Ovary (tissue), 9 donors: ENCODE results near the gene ADAMTS2. TPM values are rescaled to one million over a fixed set of nuclear protein-coding genes. Genes with fewer than 3 reads are reported as not detected.

Experiments used
- DNase-seq, 5 donors: peaks; one replicate each; pipeline ENCODE4 v3.0.0-alpha.2; 2019 to 2020
- H3K27ac ChIP-seq, 2 donors: fragments of 200-600 bp; one replicate each; pipeline versions ENCODE4 v1.5.1 to v1.8.0; 2019 to 2022
- H3K27me3 ChIP-seq: fragments of 200-600 bp; one replicate; pipeline ENCODE4 v1.8.0; 2022
- H3K36me3 ChIP-seq: fragments of 200-600 bp; sonication (generic); one replicate; pipeline ENCODE4 v1.5.1; 2019
- H3K4me1 ChIP-seq: one replicate; pipeline ENCODE4 v1.8.1; 2013; ENCODE audit warnings: mild to moderate bottlenecking, moderate library complexity; ENCODE audit not compliant: insufficient read depth
- H3K4me3 ChIP-seq: fragments of 200-600 bp; sonication (generic); one replicate; pipeline ENCODE4 v1.5.1; 2017
- H3K9me3 ChIP-seq, 2 donors: fragments of 200-600 bp in 1 of 2; sonication (generic) in 1 of 2; one replicate each; pipeline versions ENCODE4 v1.5.1 to v1.8.1; 2013 to 2019; ENCODE audit warnings: mild to moderate bottlenecking in 1 of 2, moderate library complexity in 1 of 2
- CTCF ChIP-seq, 3 donors: fragments of 450-650 bp in 2 of 3; fragments of 200-600 bp in 1 of 3; IDR thresholded peaks; one replicate each; pipeline versions ENCODE4 v1.5.1 to v1.8.0; 2016 to 2022; ENCODE audit warnings: antibody characterized with exemption in 3 of 3, mild to moderate bottlenecking in 1 of 3
- EP300 ChIP-seq: sonication (generic); formaldehyde crosslinking; IDR thresholded peaks from one replicate; pipeline ENCODE4 v1.6.1; 2017; ENCODE audit warnings: antibody characterized with exemption
- POLR2A ChIP-seq: fragments of 450-650 bp; IDR thresholded peaks from one replicate; pipeline ENCODE4 v1.6.1; 2017; ENCODE audit warnings: antibody characterized with exemption, mild to moderate bottlenecking, moderate library complexity
- WGBS, 3 donors: extraction: QIAGEN DNeasy Blood & Tissue Kit in 1 of 3; methylation state at CpG; one replicate each; pipeline versions ENCODE4 v1.1.5 to v1.1.7; 2013 to 2017; 5-methylcytosine and 5-hydroxymethylcytosine counted together
- intact Hi-C, 4 donors: fragments of 100-400 bp; cut with DNase I; formaldehyde crosslinking; loops; one replicate each; pipeline versions ENCODE4 v1.11.0 to v1.15.1; 2022 to 2023
- polyA plus RNA-seq, 2 donors: library from polyadenylated mRNA; stranded (reverse); fragments of 200-250 nt in 1 of 2; fragments of 350-450 nt in 1 of 2; fragmentation: Illumina TruSeq in 1 of 2; extraction: RNeasy Lipid Tissue Mini Kit (QIAGEN cat#74804) in 1 of 2; gene quantifications; one replicate each; pipeline ENCODE4 v1.2.3, GENCODE V29; 2013 to 2014
- total RNA-seq, 7 donors: library from RNA; depleted of rRNA in 2 of 7; stranded (reverse); fragments of >200 nt in 2 of 7; fragmentation: NEBNext Ultra II Directional in 3 of 7; extraction: Animal tissue kit (Norgen Biotek cat#: 25700) in 3 of 7; gene quantifications; one replicate each; pipeline versions ENCODE4 v1.1.0 to v1.2.4, GENCODE V29; 2016 to 2023
- donor health status: DM: no; HTN: no; CAD: no; lungs with moderate emphysema.
- donor health status: DM: no; HTN: no; CAD: no.
- donor health status: Bipolar disorder and iron deficiency.
- donor health status: DM: yes; HTN: yes; CAD: no.
- donor health status: DM: no; HTN: no; CAD: no.
- donor health status: DM: yes; HTN: yes; CAD: no.

Gene ADAMTS2
- total and polyA plus RNA-seq, 9 donors: 7.9 to 31.8 (median 11.5) TPM

- WGBS, 3 donors: 57 to 87% (median 57%) methylated on average over 21 of the region's 21 CpGs
- intact Hi-C loops: no loop called here
- Histone ChIP-seq H3K4me1 (no peaks in the 10 kb centered on the region), H3K4me3 (no peak overlapping the region), H3K27ac (no peak overlapping the region), H3K9me3 (no peaks in the 10 kb centered on the region), H3K36me3 (no peaks in the 10 kb centered on the region), H3K27me3 (no peaks in the 10 kb centered on the region)
- no peak for DNase-seq
- TF ChIP-seq POLR2A (no peak), CTCF (IDR thresholded peaks at IDR 0.05) (no peak), EP300 (no peak)
Observed at GRCh38 chr5:179204572-179204971, 140.7 kb downstream of the ADAMTS2 start.

- no peaks in the 10 kb centered on the region for H3K4me1 ChIP-seq
- intact Hi-C loops: no loop called here
- no peak overlapping the region for H3K4me3 ChIP-seq
- TF ChIP-seq CTCF (IDR thresholded peaks at IDR 0.05) (no peak), EP300 (no peak), POLR2A (no peak)
- H3K36me3 ChIP-seq: no peaks in the 10 kb centered on the region
- H3K27me3 ChIP-seq: no peaks in the 10 kb centered on the region
- DNase-seq: no peak
- H3K27ac ChIP-seq: no peak overlapping the region
- WGBS, 3 donors: 87 to 94% (median 91%) methylated on average over 5 to 9 of the region's 9 CpGs
- no peaks in the 10 kb centered on the region for H3K9me3 ChIP-seq
Observed at GRCh38 chr5:179203248-179203647, 142.0 kb downstream of the ADAMTS2 start.

- intact Hi-C loops: no loop called here
- TF ChIP-seq CTCF (IDR thresholded peaks at IDR 0.05): no peak
- TF ChIP-seq EP300: no peak
- TF ChIP-seq POLR2A: no peak
- H3K4me1 ChIP-seq: no peaks in the 10 kb centered on the region
- DNase-seq: no peak
- H3K9me3 ChIP-seq: no peaks in the 10 kb centered on the region
- no peak overlapping the region for H3K4me3 ChIP-seq
- no peak overlapping the region for H3K27ac ChIP-seq
- no peaks in the 10 kb centered on the region for H3K27me3 ChIP-seq
- WGBS, 3 donors: 87 to 91% (median 90%) methylated on average over 16 of the region's 16 CpGs
- H3K36me3 ChIP-seq: no peaks in the 10 kb centered on the region
Observed at GRCh38 chr5:179201986-179202385, 143.3 kb downstream of the ADAMTS2 start.

GRCh38 chr5:179199246-179199645 is 146.0 kb downstream of the ADAMTS2 start:
- no peak for TF ChIP-seq POLR2A
- no peak for TF ChIP-seq CTCF (IDR thresholded peaks at IDR 0.05)
- TF ChIP-seq EP300: no peak
- H3K9me3 ChIP-seq: no peaks in the 10 kb centered on the region
- no peaks in the 10 kb centered on the region for H3K4me1 ChIP-seq
- H3K4me3 ChIP-seq: no peak overlapping the region
- H3K27ac ChIP-seq: no peak overlapping the region
- intact Hi-C loops: no loop called here
- 85 to 97% (median 95%) methylated on average over 9 to 11 of the region's 11 CpGs for WGBS, 3 donors
- peak in 1 of 5 donors; percentile 3 for DNase-seq
- no peaks in the 10 kb centered on the region for H3K36me3 ChIP-seq
- H3K27me3 ChIP-seq: no peaks in the 10 kb centered on the region
